GM19238 (cell line): ENCODE data around the gene CAMK2D.

Experiments used
- DNase-seq: peaks from one replicate; pipeline ENCODE4 v3.0.0; 2011; ENCODE audit warnings: low spot score; ENCODE audit not compliant: insufficient read length

CAMK2D gene

GRCh38 chr4:113641025-113641431 lies 120.5 kb downstream of the CAMK2D start:
- no peak for DNase-seq

- no peak for DNase-seq
Observed at GRCh38 chr4:113639326-113639725, 122.2 kb downstream of the CAMK2D start.

- DNase-seq = no peak
Observed at GRCh38 chr4:113638562-113638832, 123.0 kb downstream of the CAMK2D start.

- DNase-seq = no peak
Observed at GRCh38 chr4:113637823-113638561, 123.5 kb downstream of the CAMK2D start.

- no peak for DNase-seq
Observed at GRCh38 chr4:113637363-113637762, 124.2 kb downstream of the CAMK2D start.

- no peak for DNase-seq
Observed at GRCh38 chr4:113636877-113637276, 124.7 kb downstream of the CAMK2D start.

GRCh38 chr4:113636438-113636818 lies 125.1 kb downstream of the CAMK2D start:
- DNase-seq = no peak

GRCh38 chr4:113635739-113636437 lies 125.7 kb downstream of the CAMK2D start:
- no peak for DNase-seq

- DNase-seq = no peak
Observed at GRCh38 chr4:113634081-113634969, 127.2 kb downstream of the CAMK2D start.

GRCh38 chr4:113633467-113633866 lies 128.1 kb downstream of the CAMK2D start:
- DNase-seq = no peak

GRCh38 chr4:113628711-113629110 lies 132.8 kb downstream of the CAMK2D start:
- no peak for DNase-seq

GRCh38 chr4:113627321-113627720 lies 134.2 kb downstream of the CAMK2D start:
- DNase-seq = no peak

GRCh38 chr4:113625902-113626301 lies 135.6 kb downstream of the CAMK2D start:
- no peak for DNase-seq

GRCh38 chr4:113623274-113623894 lies 138.2 kb downstream of the CAMK2D start:
- DNase-seq = no peak

GRCh38 chr4:113621633-113622032 lies 139.9 kb downstream of the CAMK2D start:
- no peak for DNase-seq

GRCh38 chr4:113620032-113620431 lies 141.5 kb downstream of the CAMK2D start:
- DNase-seq = no peak

GRCh38 chr4:113619526-113619925 lies 142.0 kb downstream of the CAMK2D start:
- no peak for DNase-seq

GRCh38 chr4:113618205-113618604 lies 143.3 kb downstream of the CAMK2D start:
- DNase-seq = no peak

- DNase-seq = no peak
Observed at GRCh38 chr4:113617195-113617594, 144.3 kb downstream of the CAMK2D start.

- DNase-seq = no peak
Observed at GRCh38 chr4:113616443-113616842, 145.1 kb downstream of the CAMK2D start.

GRCh38 chr4:113614414-113614813 lies 147.1 kb downstream of the CAMK2D start:
- no peak for DNase-seq

- DNase-seq = no peak
Observed at GRCh38 chr4:113613503-113613902, 148.0 kb downstream of the CAMK2D start.
